Breast epithelium (tissue), 3 donors: Measurements from ENCODE around the gene SLC4A2.

ENCODE experiments used
- POLR2A ChIP-seq: fragments of 450-650 bp; IDR thresholded peaks from one replicate; pipeline ENCODE4 v1.6.1; 2016; ENCODE audit warnings: antibody characterized with exemption, mild to moderate bottlenecking, moderate library complexity
- POLR2AphosphoS5 ChIP-seq, 3 donors: sonication (generic); formaldehyde crosslinking; IDR thresholded peaks; one replicate each; pipeline ENCODE4 v1.6.1; 2017; ENCODE audit warnings: antibody characterized with exemption in 3 of 3
- TF ChIP-seq, protein P1 (sequence below), 3 donors: fragments of 450-650 bp; IDR thresholded peaks; one replicate each; pipeline ENCODE4 v1.5.1; 2016 to 2017; ENCODE audit warnings: antibody characterized with exemption in 3 of 3, mild to moderate bottlenecking in 3 of 3, moderate library complexity in 3 of 3

DNA sequence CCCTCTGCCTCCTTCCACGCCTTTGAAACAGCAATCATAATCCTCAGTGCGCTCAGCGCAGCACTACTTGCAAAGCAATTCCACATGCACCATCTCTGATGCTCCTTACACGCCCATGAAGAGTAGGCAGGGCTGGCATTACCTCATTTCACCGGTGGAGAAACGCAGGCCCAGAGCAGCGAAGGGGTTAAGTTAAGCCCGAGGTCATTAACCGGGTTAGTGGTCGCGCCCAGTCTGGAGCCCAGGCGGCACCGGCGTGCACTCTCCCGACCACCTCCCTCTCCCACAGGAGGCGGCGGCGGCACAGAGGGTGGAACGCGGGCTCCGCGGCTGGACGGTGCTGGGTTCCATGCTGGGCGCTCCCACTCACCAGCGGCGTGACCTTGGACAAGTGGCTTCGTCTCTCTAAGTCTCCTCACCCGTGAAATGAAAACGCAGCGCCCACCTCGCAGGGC is 20.7 kb downstream of the SLC4A2 start:
- TF ChIP-seq POLR2A, result no peak
- TF ChIP-seq, protein P1, sequence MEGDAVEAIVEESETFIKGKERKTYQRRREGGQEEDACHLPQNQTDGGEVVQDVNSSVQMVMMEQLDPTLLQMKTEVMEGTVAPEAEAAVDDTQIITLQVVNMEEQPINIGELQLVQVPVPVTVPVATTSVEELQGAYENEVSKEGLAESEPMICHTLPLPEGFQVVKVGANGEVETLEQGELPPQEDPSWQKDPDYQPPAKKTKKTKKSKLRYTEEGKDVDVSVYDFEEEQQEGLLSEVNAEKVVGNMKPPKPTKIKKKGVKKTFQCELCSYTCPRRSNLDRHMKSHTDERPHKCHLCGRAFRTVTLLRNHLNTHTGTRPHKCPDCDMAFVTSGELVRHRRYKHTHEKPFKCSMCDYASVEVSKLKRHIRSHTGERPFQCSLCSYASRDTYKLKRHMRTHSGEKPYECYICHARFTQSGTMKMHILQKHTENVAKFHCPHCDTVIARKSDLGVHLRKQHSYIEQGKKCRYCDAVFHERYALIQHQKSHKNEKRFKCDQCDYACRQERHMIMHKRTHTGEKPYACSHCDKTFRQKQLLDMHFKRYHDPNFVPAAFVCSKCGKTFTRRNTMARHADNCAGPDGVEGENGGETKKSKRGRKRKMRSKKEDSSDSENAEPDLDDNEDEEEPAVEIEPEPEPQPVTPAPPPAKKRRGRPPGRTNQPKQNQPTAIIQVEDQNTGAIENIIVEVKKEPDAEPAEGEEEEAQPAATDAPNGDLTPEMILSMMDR (IDR thresholded peaks at IDR 0.05), result no peak
- TF ChIP-seq POLR2AphosphoS5 (IDR thresholded peaks at IDR 0.05), result no peak
